ENCODE measurements around the gene GRAMD1C.
A peak's percentile ranks its signal among the peaks of the same experiment; 100 is the strongest.
"Not testable (repeated sequence)": the region's sequence is repeated elsewhere in the genome, so short reads cannot be mapped to it uniquely, and the experiment has no call there.

GRAMD1C gene

DNA sequence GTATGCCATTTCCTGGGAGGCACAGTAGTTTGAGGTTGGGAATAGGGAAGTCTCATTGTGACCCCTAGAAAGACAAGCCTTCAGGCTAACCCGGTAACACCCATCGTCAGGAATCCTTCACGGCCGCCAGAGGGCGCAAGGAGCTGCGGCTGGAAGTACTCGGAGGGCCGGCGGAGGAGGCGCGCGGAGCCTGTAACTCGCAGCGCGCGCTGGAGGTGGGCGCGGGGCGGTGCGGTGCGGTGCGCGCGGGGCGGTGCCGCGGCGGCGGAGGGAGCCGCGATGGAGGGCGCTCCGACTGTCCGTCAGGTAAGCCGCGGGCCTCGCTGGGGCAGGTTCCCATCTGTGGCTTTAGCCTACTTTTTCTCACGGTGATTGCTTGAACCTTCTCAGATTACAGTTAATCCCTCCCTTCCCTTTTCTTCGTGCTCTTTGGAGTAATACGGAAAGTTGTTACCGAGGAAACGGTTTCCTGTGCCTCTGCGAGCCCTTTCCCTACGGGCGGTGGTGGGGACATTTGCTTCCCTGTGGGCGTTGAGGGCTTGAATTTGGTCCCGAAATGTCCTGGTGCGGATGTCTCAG lies at the start of gene GRAMD1C:
TSS of gene GRAMD1C (plus strand) at position 158 of the 579 bp plus-strand sequence. CDS start at position 280, 122 bp downstream.
- DNase-seq = peak; percentile 84

DNA sequence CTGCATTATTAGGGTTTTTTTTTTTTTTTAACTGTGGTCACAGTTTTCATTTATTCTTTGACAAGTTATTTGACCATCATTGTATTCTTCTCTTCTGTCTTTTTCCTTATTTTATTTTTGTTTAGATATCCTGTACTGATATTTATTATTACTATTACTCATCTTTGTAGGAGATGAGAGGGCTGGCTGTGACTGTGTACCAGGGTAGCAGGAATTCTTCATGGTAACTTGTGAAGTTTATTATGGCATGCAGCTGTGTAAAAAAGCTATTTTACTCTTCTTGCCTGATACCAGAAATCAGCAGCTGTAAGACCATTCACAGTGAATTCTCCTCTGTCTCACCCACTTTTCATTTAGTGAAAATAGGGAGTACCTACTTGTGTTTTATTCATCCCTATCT lies 47.2 kb upstream of the GRAMD1C start:
- DNase-seq = no peak

DNA sequence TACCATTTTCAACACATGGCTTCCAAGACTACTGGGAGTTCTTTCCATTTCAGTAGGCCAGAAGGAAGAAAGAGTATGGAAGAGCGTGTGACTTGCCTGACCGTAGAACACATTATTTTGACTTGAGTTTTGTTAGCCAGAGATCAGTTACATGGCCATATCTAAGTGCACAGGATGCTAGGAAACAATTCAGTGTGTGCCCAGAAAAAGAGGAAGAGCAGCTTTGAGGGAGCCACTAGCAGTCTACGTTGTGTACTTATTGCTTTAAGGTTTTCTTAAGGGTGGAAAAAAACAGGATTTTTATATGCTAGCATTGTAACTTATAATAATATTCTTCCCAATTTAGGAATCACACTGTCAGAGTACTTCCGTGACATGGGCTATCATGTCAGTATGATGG lies 44.1 kb upstream of the GRAMD1C start:
- DNase-seq = no peak

DNA sequence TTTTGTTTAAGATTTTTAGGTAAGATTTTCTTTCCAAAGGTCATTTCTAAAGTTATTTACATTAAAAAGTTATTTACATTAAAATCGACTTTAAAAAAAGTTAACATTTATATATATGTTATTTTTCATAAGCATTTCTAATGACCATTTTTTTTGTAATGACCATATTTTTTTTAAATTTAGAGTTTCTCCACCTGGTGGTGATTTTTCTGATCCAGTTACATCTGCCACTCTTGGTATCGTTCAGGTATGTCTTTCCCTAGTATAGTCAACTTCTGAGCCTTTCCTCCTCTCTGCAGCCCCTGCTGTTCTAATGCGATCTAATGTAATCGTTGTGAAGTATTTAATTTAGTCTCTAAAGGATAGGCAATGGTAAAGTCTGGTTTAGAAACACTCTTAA lies 42.9 kb upstream of the GRAMD1C start:
- DNase-seq = no peak

DNA sequence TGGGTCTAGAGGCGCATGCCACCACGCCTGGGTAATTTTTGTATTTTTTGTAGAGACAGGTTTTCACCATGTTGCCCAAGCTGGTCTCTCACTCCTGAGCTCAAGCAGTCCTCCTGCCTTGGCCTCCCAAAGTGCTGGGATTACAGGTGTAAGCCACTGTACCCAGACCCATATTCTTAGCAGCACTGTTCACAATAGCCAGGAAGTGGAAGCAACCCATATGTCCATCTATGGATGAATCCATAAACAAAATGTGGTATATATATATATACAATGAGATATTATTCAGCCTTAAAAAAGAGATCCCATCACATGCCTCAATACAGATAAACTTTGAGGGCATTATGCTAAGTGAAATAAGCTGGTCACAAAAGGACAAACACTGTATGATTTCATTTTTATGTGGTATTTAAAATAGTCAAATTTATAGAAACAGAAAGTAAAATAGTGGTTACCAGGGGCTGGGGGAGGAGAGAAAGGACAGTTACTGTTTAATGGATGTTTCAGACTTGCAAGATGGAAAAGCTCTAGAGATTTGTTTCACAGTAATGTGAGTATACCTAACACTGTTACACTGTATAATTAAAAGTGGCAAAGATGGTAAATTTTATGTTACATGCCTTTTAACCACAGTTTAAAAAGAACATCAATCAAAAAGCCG lies 35.7 kb upstream of the GRAMD1C start:
- DNase-seq = no peak

DNA sequence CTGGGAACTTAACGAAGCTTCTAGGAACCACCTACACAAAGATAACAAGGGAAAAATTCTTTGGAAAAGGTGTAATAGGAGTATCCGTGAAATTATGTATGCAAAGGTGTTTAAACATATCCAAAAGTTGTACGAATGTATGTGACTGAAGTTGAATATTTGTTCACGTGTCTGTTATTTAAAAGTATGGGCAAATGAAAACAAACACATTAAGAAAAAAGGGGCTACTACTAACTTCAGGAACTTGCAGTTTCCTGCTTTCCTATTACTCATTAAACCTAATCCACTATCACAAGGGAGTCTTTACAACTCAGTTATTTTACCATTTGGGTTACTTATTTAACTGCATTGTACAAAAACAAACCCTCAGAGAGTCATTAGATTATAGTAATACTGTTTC lies 33.9 kb upstream of the GRAMD1C start:
- DNase-seq = no peak

DNA sequence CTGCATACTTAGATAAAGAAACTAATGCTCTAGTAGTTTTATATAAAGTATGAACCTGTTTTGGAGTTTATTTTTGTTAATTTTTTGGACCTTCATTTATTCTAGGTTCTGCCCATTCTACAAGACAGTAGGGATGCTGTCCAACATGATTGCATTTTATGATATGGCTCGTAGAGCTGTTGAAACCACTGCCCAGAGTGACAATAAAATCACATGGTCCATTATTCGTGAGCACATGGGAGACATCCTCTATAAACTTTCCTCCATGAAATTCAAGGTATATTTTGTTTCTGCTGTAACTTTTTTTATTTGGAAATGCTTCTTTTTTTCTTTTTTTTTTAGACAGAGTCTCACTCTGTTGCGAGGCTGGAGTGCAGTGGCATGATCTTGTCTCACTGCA lies 33.3 kb upstream of the GRAMD1C start:
- DNase-seq = no peak

DNA sequence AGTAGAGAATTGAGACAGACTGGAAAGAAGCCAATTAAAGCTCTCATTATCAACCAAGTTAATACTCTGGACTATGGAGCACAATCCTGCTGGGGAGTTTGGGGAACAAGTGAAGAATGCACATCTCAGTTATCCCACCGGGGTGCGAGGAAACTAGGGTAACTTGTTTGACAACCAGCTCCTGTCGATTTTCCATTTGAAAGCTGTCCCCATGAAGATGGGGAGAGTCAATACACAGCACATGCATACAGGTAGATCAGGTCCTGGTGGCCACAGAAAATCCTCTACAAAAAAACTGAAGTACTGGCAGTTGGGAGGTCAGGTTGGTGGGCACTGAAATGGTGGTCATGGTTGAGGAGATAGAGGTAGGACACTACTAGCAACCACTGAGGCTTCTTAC lies 25.7 kb upstream of the GRAMD1C start:
- no peak for DNase-seq

DNA sequence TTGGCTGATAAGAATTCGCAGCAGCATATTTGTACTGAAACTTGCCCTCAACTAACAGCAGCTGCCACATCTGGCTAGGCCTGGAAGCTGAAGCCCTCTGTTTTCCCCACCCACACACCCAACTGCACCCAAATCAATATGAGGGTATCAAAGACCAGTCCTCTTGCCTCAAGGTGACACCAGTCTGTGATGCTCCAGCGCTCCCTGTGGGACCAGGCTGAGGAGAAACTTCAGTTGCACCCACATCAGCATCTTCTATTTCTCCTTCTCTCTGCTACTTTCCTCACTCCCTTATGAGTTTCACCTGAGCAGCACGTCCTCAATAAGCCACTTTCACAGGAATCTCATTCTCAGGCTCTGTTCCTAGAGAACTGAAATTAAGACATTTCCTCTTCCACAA lies 18.7 kb upstream of the GRAMD1C start:
- DNase-seq = no peak

DNA sequence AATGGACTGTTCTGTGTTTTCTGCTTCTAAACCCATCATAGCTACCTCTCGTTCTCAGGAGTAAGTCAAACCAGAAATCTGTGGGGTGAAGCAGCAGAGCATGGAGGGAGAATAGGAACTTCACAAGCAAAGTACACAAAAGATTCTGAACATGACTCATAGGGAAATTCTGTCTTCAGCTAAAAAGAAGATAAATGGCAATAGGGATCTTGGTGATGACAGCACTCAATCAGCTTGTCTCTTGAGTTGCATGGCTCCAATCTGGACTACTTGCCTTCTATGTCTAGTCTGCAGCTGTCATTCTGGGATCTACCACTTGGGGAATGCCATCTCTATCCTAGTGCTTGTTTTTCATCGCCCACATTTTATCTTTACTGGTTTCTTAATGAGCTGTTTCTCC lies 13.5 kb upstream of the GRAMD1C start:
- DNase-seq = no peak

DNA sequence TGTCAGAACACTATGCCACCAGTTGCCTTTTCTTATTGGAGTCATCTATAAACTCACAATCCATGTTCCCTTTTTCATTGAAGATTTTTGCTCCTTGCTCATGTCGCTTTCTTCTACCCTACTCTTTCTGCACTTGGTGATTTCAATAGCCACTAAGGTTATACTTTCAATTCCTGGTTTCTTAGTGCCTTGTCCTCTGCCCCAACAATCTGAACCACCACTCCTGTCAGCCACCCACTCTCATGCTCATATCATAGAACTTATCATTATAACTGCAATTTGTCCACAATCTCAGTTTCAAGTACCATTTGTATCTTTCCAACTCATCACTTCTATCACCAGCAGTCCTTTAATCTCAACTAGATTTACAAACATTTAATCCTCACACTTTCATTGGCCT lies 10.0 kb upstream of the GRAMD1C start:
- DNase-seq = no peak

DNA sequence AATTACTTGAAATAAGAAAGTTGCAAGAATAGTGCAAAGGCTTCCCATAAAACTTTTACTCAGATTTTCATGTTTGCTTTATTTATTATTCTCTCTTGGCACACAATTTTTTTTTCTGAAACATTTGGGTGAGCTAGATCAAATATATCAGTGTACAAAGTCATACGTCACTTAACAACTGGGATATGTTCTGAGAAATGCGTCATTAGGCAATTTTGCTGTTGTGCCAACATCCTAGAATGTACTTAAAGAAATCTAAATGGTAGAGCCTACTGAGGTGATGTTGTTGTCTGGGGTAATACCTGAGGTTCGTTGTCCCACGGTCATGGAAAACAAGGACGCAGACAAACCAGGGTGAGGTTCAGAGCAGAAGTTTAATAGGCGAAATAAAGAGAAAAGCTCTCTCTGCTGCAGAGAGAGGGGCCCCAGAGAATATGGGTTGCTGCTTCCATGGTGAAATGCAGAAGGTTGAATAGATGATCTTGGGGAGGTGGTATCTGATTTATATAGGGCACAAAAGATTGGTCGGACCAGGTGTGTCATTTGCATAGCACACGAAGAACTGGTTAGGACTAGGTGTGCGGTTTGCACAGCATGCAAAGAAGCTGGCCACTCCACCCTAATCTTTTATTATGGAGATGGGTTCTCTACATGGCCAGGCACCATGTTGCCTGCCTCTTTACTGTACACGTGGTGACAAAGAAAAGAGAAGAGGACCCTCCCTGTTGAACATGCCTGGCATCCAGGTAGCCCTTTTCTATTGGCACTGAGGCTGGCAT lies 8.8 kb upstream of the GRAMD1C start:
- no peak for DNase-seq

DNA sequence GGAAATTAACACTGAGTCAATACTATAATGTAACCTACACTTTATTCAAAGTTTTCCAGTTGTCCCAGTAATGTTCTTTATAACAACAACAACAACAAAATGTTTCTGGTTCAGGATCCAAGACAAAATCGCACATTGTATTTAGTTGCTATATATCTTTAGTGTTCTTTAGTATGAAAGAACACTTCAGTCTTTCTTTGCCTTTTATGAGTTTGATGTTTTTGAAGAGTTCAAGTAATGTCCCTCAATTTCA lies 7.6 kb upstream of the GRAMD1C start:
- no peak for DNase-seq

DNA sequence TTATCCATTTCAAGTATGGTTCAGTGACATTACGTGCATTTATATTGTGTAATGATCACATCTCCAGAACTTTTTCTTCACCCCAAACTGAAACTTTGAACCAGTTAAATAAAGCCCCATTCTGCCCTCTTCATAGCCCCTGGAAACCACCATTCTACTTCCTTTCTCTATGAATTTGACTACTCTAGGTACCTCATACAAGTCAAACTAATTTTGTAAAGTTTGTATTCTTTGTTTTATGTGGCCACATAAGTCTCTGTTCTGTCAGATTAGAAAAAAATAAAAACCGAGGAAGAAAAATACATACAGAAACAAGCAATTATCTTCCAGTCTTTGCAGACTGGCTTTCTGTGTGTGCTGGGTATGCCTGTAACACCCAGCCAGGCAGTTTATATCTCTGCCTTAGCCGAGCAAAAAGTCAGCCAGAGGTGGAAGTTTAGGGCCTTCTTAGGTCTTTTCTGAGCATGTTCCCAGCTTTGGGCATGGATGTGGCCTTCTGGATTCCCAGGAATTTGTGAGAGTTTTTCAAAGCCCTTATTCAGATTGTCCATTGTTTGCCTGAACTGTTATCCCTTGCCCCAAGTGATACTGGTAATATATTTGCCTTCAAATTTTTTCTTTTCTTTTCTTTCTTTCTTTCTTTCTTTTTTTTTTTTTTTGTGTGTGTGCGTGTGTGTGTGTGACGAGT lies 6.0 kb upstream of the GRAMD1C start:
- no peak for DNase-seq

DNA sequence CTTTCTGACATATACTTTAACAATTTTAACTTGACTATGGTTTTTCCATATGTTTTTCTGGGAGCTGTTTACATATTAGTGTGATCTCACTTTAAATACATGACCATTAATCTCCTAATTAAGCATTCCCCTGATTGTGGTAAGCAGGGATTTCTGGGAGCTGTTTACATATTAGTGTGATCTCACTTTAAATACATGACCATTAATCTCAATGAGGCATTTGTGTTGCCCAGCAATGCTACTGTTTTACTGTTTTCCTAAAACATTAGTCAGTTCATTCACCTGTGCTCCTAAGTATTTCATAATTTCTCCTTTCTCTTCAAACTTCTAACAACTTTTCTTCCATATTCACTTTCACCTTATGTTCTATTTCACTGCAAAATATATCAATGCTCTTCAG lies 3.6 kb upstream of the GRAMD1C start:
- DNase-seq = no peak

DNA sequence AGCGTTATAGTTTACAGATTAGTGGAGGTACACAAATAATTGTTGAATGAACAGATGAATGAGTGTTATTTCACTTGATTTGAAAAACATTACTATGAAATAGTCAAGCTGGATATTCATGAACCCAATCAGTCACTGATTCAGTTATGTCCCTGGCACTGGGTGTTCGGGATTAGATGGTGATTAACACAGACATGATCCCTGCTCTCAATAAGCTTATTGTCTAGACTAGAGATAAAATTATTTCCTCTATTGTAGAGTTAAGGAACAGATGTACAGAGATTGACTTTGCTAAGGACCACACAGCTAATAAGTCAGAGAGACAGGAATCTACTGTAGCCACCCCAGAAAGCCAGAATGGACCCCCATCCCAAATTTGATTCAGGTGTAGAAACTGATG lies 963 bp downstream of the GRAMD1C start:
- no peak for DNase-seq

DNA sequence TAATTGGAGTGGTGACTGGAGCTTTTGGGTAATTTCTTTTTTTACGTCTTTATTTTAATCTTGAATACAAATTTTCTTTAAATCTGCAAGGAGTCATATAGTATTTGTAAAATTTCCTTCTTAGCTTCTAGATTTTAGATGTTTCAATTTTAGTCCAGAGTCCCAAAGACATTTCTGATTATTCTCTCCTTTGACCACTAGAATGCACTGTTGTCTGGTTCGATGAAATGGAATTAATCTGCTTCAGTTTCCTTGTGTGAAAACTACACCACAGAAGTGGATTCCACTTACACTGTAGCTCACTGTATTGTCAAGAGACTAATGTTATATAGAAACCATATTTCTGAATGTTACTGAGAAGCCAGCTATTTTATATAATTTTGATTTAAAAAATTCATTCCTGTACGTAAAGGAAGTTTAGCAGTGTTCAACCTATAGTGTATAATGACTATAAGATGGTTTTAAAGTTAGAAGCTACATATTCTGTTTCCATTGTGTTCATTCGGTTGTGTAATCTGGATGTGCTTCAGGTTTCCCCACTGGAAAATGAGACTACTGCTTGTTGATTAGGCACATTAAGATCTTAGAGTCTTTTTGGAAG lies 6.1 kb downstream of the GRAMD1C start:
- no peak for DNase-seq

DNA sequence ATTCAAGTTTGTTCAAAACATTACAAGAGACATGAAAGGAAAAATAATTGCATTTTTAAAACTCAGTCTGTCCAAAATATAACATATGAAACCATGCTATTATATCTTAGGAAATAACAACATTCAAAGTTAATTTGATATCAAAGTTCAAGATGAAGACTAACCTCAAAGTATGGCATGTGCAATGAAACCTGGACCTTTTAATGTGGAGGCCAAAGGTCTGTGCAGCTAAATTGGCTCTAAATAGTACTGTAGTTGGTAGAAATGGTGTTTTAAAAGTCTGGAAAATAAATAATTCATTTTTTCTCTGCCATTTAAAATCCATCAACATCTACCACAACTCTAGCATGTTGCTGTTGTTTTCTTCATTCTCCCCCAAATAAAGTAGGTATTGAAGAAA lies 8.7 kb downstream of the GRAMD1C start:
- no peak for DNase-seq

DNA sequence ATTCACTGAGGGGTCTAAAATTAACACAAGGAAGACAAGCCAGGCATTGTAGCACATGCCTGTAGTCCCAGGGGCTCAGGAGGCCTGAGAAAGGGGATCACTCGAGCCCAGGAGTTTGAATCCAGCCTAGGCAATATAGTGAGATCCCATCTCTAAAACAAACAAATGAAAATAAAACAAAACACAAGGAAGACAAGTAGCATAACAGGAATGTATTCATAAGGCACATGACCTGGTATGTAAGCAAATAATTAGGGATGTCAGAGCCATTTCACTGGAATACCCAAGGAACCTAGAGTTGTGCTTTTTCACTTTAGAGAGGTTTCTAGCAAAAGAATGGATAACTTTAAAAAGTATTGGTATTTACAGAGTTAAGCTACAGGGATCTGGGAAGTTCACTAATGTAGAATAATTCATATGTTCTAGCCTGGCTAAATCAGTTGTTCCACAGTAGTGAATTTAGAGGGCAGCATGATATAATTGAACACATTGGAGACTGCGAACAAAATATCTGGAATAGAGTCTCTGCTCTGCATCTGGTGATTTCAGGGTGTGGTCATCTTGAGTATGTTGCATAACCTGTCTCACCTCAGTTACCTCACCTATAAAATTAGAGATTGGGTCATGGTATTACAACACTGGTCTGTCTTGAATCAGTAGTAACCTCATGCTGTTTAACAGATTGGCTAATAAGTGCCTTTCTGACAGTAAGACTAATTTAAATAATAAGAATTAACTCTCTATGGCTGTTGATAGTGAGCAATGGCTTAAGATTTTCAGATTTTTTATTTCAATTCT lies 9.3 kb downstream of the GRAMD1C start:
- DNase-seq = no peak

DNA sequence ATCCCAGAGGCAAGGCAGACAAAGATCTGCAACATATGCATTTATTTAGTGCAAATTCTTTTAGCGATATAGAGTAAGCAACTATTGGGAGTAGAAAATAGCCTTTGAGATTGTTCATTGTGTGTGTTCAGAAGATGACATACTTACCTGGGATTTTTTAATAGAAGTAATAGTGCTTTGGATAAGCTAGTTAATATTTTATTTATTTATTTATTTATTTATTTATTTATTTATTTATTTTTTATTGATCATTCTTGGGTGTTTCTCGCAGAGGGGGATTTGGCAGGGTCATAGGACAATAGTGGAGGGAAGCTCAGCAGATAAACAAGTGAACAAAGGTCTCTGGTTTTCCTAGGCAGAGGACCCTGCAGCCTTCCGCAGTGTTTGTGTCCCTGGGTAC lies 10.5 kb downstream of the GRAMD1C start:
- not testable (repeated sequence) for DNase-seq

DNA sequence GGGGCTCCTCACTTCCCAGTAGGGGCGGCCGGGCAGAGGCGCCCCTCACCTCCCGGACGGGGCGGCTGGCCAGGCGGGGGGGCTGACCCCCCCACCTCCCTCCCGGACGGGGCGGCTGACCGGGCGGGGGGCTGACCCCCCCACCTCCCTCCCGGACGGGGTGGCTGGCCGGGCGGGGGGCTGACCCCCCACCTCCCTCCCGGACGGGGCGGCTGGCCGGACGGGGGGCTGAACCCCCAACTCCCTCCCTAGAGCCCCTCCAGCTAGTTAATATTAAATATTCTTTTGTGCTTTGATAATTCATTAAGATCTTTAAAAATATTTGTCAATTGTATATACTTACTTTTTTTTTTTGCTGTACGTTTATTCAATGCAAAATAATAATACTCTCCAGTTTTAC lies 11.3 kb downstream of the GRAMD1C start:
- not testable (repeated sequence) for DNase-seq

DNA sequence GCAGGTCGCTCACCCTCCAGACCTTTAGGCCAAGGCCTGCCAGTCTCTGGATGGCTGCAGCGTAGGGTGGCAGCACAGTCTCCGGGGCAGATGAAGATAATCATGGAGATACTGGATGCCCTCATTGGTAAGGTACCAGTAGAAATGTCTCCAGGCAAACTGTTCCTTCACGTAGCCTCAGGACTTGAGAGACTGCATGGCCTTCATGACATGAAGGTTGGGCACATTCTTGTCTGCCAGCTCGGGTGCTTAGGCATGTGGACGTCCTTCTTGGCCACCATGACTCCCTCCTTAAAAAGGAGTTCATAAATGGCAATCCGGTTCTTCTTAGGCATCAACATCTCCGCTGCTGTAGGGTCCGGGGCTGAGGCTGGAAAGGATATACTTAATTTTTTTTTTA lies 11.8 kb downstream of the GRAMD1C start:
- DNase-seq = not testable (repeated sequence)

DNA sequence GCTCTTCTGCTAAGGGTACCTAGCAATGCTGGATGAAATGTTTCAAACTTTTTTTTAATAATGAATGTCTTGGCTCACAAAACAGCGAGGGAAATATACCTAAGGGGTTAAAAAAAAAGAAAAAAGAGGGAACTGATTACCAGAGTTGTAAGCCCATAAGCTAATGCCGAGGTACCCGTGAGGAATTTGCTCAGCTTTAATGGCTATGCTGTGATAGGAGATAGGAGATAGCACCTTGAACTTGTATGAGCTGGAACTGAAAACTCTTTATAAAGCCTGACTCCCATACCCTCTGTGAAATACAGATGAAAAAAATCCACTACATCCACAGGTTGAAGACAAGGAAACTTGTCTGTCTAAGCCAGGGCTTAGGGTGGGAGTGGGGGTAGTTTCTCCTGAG lies 13.9 kb downstream of the GRAMD1C start:
- no peak for DNase-seq

All from activated T-cell treated with anti-CD3 and anti-CD28 coated beads, Interleukin-2, amount 50 U/mL, for 1 hour (primary cell).